ENCODE data around the gene CSK.
"Not testable (repeated sequence)": the region's sequence is repeated elsewhere in the genome, so short reads cannot be mapped to it uniquely, and the experiment has no call there.

CSK gene

DNA sequence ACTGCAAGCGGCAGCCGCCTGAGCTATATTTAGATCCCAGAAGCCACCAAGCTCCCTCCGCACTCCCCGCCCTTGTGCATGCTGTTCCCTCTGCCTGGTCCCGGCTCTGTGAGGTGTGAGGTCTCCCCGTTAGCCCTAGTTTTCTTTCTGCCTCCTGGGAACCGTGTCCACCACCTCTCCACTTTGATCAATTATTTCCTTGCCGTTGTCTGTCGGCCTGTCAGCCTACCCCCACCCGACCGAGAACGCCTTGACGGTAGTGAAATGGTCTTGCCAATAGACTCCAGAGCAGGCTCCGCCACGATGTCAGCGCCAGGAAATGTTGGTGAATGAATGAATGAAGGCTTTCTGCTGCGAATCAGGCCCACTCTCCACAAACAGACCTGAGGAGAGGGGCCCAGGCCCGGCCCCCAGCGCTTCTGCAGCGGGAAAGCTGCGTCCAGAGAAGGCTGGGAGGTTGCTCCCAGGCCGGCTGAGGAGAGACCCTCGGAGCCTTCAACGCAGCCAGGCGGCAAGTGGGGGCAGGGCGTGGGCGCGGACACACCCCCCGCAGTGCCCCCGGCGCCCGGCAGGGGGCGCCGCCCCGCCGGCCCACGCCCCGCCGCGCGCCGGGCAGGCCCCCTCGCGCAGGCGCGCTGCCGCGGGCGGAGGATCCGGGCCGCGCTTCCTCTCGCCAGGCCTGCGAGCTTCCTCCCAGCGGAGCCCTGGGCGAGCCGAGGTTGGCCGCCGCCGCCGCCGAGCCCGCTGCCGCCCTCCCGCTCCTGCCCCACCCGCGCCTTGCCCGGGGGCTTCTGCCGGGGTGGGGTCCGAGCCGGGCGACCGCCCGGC is at the start of gene CSK:
TSS of gene CSK (plus strand) at position 650 of the 828 bp plus-strand sequence. CDS start 16,218 bp downstream, outside the sequence.
- in situ Hi-C loops (cut with MboI; ENCODE audit: low sequenced_read_pairs): no loop called here

DNA sequence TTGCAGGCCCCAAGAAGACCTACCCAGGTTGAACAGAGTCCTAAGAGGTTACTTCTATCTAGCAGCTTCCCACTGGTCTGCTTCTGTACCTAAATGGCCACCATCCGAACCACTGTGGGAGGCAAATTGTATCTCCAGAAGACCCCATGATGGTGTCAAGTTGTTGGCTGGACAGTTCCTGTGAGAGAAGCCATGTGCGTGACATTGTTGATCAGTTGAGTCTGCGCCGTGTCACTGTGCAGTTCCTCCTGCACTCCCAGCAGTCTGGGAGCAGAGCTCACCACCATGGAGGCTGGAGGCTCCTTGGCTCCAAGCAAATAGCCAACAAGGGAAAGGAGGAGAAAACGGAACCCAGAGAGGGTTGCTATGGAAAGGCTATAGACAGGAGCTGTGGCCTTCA is 49.0 kb upstream of the CSK start:
- in situ Hi-C loops (cut with MboI; ENCODE audit: low sequenced_read_pairs): no loop called here

DNA sequence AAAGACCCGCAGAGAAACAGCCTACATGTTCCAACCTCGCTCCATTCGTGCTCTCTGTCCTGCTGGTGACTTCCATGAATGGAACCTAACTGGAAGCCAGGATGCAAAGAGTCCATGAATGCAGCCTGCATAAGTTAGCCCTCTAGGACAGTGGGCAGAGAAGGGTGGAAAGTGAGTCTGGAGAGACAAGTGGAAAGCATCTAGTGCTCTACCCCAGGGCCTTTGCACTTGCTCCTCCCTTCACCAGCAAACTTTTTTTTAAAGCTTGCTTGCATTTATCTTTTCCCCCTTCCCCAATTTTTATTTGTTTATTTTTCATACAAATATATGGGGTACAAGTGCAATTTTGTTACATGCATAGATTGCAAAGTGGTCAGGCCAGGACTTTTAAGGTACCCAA is 48.6 kb upstream of the CSK start:
- in situ Hi-C loops (cut with MboI; ENCODE audit: low sequenced_read_pairs): no loop called here

DNA sequence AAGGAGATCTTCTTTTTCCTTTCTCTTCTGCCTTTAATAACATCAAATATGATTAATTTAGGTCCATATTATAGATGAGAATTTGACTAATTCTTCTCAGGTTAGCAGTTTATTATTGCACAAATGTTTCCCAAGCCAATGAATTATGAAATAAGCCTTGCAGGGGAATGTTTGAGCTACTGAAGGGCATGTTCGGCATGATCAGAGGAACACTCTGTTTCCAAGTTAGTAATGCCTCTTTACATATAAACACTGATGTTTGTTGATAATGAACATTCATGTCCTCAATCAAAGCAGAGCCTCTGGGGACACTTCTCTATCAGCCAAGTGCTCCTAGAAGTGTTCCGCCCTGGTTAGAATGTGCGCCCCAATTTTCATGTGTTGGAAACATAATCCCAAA is 46.6 kb upstream of the CSK start:
- in situ Hi-C loops (cut with MboI; ENCODE audit: low sequenced_read_pairs): no loop called here

DNA sequence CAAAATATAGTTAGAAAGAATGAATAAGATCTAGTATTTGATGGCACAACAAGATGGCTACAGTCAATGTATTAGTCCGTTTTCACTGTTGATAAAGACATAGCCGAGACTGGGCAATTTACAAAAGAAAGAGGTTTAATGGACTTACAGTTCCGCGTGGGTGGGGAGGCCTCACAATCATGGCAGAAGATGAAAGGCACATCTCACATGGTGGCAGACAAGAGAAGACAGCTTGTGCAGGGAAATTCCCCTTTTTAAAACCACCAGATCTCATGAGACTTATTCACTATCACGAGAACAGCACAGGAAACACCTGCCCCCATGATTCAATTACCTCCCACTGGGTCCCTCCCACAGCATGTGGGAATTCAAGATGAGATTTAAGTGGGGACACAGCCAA is 43.6 kb upstream of the CSK start:
- in situ Hi-C loops (cut with MboI; ENCODE audit: low sequenced_read_pairs): not testable (repeated sequence)

DNA sequence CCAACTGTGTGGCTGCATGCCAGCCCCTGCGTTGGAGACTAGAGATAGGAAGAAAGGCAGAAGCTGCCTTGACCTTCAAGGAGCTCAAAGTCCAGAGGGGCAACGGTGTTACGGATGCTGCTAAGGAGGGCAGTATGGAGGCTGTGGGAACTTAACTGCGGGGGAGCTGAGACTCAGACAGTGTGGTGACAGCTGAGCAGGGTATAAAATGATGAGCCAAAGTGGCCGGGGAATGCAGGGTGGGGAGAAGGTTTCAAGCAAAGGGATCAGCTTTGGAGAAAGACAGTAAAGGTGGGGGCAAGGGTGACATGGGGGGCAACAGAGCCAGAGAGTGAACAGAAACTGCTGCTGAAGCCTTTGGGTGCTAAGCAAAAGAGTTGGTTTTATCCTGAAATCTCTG is 39.5 kb upstream of the CSK start:
- in situ Hi-C loops (cut with MboI; ENCODE audit: low sequenced_read_pairs): no loop called here

DNA sequence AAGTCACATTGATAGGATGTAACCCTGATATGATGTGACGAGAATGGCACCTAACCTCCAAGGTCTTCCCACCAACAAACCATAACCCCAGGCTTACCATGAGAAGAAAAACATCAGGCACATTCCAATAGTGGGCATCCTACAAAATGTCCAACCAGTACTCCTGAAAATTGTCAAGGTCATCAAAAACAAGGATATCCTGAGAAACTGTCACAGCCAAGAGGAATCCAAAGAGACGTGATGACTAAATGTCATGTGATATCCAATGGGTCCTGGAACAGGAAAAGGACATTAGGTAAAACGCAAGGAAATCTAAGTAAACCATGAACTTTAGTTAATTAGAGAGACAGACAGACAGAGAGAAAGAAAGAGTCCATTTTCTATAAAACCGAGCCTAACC is 35.5 kb upstream of the CSK start:
- in situ Hi-C loops (cut with MboI; ENCODE audit: low sequenced_read_pairs): no loop called here

DNA sequence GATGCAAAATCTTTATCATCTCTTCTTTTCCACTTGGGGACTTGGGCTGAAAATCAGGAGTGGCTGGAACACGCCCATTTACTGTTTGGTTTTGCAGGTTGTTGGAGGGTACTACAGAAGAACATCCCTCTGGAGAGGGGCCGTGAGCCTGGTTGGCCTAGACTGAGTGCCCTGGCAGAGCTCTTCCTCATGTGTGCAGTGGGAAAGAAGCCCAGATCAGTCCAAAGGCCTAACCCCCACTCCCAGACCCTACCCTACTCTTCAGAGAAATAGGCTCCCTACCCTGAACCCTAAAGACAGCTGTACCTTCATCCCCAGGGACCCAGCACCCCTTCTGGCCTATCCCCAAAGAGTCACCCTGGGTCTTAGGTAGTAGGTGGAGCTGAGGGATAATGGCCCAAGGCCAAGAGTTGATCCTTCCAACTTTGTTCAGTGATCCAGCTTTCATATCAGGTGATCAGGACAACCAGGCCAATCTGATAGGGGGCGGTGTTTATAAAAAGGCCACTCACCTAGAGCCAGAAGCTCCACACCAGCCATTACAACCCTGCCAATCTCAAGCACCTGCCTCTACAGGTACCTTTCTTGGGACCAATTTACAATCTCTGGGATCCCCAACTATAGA is 33.4 kb upstream of the CSK start, which contains the start of gene CYP1A2:
TSS of gene CYP1A2 (plus strand) at position 524 of the 625 bp plus-strand sequence. CDS start 894 bp downstream, outside the sequence.
- in situ Hi-C loops (cut with MboI; ENCODE audit: low sequenced_read_pairs): no loop called here

DNA sequence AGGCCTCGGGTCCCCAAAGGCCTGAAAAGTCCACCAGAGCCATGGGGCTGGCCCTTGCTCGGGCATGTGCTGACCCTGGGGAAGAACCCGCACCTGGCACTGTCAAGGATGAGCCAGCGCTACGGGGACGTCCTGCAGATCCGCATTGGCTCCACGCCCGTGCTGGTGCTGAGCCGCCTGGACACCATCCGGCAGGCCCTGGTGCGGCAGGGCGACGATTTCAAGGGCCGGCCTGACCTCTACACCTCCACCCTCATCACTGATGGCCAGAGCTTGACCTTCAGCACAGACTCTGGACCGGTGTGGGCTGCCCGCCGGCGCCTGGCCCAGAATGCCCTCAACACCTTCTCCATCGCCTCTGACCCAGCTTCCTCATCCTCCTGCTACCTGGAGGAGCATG is 32.0 kb upstream of the CSK start:
- in situ Hi-C loops (cut with MboI; ENCODE audit: low sequenced_read_pairs): loop anchor here (10.0 kb wide), 1 partner anchor 95 kb away; no protein-coding TSS in a partner anchor

DNA sequence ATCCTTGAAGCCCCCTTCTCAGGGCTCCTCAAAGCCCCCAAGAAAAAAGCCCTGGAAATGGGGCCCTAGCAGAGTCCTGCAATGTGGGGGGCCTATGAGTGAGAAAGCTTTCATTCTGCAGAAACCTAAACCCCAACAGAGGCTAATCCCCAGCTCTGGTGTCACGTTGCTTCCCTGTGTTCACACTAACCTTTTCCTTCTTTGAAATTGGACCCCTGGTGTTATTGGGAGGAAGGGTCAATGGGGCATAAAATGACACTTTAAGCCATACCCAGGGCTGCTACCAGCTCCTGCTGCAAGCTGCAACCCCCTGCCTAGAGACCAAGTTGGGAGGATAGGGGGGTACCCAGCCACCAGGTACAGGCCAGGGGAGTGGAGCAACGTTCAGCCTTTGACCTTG is 31.1 kb upstream of the CSK start:
- in situ Hi-C loops (cut with MboI; ENCODE audit: low sequenced_read_pairs): loop anchor here (10.0 kb wide), 1 partner anchor 96 kb away; no protein-coding TSS in a partner anchor

DNA sequence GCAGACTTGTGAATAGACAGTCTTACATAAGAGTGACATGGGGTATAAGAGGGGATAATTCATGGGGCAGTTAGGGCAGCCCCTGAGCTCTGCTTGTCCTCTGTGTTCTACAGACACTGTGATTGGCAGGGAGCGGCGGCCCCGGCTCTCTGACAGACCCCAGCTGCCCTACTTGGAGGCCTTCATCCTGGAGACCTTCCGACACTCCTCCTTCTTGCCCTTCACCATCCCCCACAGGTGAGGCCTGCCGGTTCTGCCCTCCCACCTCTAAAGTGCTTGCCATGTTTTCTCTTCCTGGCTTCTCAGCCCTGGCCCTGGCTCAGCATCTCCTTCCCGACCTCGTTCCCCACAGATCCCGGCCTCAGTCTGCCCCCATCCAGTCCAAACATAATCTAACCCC is 29.9 kb upstream of the CSK start:
- in situ Hi-C loops (cut with MboI; ENCODE audit: low sequenced_read_pairs): loop anchor here (10.0 kb wide), 1 partner anchor 97 kb away; no protein-coding TSS in a partner anchor

DNA sequence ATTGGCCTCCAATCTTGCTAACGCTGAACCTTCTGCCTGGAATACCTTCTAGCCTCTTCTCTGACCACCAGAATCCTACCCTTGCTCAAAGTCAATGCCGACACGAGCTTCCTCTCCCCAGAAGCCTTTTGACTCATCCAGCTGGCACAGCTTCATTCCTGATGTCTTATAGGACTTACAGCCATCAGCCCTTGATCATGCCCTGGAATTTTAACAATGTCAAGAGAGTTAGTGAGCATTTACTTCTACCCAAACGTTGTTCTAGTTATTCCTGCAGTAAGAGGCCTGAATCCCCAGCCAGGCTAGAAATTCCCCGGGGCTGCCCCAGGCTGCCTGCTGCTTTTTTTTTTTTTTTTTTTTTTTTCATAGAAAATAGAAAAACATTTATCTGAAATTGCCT is 29.3 kb upstream of the CSK start:
- in situ Hi-C loops (cut with MboI; ENCODE audit: low sequenced_read_pairs): loop anchor here (10.0 kb wide), 1 partner anchor 98 kb away; no protein-coding TSS in a partner anchor

DNA sequence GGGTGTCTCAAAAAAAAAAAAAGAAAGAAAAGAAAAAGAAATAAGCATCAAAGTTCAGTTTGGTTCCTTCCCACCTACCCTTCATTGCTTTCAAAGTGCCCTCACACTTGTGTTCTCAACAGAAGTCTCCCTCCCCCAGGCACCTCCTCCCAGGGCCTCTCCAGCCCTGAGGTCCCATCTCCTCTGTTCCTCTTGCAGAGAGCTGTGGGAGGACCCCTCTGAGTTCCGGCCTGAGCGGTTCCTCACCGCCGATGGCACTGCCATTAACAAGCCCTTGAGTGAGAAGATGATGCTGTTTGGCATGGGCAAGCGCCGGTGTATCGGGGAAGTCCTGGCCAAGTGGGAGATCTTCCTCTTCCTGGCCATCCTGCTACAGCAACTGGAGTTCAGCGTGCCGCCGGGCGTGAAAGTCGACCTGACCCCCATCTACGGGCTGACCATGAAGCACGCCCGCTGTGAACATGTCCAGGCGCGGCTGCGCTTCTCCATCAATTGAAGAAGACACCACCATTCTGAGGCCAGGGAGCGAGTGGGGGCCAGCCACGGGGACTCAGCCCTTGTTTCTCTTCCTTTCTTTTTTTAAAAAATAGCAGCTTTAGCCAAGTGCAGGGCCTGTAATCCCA is 27.2 kb upstream of the CSK start:
- in situ Hi-C loops (cut with MboI; ENCODE audit: low sequenced_read_pairs): loop anchor here (10.0 kb wide), 1 partner anchor 100 kb away; no protein-coding TSS in a partner anchor

DNA sequence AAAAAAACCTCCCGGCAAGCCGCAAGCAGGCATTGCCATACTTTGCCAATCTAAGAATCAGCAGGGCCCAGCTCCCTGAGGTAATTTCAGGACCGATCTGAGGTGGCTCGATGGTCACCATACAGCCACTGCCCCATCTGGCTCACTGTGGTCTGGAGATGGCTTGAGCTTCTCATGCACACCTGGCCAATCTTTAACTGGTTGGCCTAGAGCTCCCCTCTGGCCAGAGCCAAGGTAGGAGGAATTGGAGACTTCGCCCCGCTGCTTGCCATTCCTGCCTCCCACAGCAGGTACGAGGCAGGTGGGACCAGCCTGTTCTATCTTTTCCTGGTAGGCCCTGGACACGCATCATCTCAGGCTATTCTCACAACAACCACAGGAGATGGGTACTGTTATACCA is 23.1 kb upstream of the CSK start:
- in situ Hi-C loops (cut with MboI; ENCODE audit: low sequenced_read_pairs): loop anchor here (10.0 kb wide), 1 partner anchor 104 kb away; no protein-coding TSS in a partner anchor

DNA sequence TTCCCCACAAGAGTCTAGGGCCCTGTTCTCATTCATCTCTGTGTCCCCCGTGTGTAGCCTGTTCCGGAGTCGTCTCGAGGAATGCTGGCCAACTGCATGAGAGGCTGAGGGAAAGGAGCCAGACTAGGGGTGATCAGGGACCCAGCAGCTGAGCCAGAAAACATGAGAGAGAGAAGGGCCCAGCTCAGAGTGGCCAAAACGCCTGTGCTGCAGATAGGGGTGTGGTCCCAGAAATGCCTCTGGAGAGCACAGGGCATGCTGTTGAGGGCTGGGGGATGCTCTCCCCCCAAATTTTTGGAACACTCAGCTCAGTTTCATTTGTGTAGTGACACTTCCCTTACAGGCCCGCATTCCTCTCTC is 19.1 kb upstream of the CSK start:
- in situ Hi-C loops (cut with MboI; ENCODE audit: low sequenced_read_pairs): loop anchor here (10.0 kb wide), 2 partner anchors 128 to 388 kb away; no protein-coding TSS in a partner anchor

DNA sequence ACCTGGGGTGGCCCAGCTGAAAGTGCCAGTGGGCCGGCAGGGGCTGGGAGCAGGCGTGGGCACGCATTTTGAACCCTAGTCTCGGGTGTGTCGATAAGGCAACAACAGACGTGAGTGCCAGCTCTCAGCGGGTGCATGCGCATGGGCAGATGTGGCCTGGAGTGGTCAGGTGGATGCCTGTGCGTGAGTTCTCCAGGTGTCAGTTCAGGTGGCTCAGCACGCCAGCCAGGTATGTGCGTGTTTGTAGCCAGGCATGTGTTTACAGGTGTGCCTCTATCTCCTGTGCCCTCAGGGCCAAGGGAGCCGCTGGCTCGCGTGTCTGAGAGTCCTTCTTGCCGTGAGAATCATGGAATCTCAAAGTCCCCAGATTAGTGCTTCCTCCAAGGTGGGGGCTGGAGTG is 18.5 kb upstream of the CSK start:
- in situ Hi-C loops (cut with MboI; ENCODE audit: low sequenced_read_pairs): loop anchor here (10.0 kb wide), 2 partner anchors 129 to 389 kb away; no protein-coding TSS in a partner anchor

DNA sequence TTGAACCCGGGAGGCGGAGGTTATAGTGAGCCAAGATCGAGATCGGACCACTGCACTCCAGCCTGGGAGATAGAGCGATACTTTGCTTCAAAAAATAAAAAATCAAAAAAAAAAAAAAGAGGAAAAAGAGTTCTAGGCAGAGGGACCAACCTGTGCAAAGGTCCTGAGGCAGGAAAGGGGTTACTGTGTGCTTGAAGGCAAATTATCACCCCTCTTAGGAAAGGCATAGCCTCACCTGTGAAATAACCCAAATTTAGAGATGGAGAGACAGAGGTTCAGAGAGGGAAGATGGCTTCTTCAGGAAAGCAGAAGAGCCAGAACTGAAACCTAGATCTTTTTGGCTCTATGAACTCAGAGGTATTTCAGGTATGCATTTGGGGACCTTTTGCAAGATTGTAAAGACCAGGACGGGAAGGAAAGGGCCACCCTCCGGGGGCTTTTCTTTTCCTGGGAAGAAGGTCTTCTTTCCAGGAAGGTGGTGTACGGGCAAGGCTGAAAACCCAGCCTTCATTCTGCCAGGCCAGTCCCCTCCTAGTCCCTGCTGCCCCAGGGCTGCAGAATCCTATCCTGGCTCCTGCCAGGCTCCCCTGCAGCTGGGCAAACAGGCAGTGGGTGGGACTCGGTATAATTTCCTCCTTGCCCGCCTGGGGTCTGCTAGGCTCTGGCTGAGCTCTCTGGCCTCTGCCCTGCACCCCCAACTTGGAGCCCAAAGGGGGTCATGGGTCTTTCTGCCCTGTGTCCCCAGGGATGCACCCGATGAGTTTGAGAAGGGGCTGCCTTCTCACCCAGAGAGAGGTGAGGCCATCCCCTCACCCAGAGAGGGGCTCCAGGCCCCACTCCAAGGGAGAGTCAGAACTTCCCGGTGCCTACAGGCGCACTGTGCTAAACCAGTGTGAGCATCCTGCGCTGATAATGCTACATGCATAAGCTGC is 14.4 kb upstream of the CSK start:
- in situ Hi-C loops (cut with MboI; ENCODE audit: low sequenced_read_pairs): loop anchor here (10.0 kb wide), 2 partner anchors 133 to 393 kb away; no protein-coding TSS in a partner anchor

DNA sequence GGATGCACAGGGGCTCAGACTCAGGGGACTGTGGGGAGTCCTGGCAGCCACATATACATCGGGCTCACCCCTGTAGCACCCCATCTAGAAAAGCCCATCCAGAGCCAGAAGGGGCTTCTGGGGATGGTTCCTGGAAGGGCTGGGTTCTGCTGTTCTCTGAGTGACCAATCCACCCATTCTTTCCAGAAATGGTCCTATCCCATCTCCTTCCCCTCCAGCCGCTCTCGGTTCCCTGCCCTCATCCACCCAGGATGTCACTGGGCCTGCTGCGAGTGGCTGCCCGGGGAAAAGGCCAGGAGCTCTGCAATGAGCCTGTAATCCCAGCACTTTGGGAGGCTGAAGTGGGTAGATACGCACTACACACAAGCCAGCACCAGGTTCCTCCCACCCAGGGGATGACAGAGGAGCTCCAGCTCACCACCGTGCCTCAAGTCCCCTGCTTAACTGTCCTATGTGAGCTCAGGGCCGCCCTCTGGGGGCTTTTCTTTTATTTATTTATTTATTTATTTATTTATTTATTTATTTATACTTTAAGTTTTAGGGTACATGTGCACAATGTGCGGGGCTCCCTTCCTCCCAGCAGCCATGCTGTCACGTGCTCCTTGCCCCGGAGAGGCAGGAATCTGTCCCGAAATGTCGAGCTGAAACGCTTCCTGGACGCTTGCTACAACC is 13.6 kb upstream of the CSK start:
- in situ Hi-C loops (cut with MboI; ENCODE audit: low sequenced_read_pairs): loop anchor here (10.0 kb wide), 2 partner anchors 133 to 393 kb away; no protein-coding TSS in a partner anchor

DNA sequence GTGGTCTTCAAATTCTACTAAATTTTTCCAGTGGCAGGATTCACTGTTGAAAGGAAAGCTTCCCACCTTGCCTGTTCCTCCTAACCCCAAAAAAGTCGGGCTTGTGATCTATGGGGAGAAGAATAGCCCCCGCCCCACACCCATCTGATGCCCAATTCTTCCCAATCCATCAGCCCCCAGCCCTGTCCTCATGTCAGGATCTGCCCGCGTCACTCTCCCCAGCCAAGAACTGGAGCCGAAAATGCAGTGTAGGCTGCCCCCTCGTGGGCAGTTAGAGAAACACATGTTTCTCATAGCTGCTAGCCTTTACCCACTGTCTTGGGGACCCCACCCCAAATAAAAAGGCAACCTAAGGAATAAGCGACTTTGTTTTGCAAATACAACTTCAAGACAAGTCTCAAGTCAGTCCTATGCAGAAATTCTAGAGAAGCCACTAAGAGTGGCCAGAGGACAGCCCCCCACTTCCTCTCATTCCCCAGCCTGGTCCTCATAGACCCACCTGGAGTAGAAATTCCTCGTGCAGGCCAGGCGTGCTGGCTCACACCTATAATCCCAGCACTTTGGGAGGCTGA is 13.0 kb upstream of the CSK start:
- in situ Hi-C loops (cut with MboI; ENCODE audit: low sequenced_read_pairs): loop anchor here (10.0 kb wide), 2 partner anchors 134 to 394 kb away; no protein-coding TSS in a partner anchor

All from HL-60/S4 (cell line).